Tibial nerve (tissue), 3 donors: Measurements from ENCODE around the gene GPC5.

Source experiments
- POLR2A ChIP-seq, 2 donors: fragments of 450-650 bp; IDR thresholded peaks; one replicate each; pipeline ENCODE4 v1.6.1; 2017; ENCODE audit warnings: antibody characterized with exemption in 2 of 2, mild to moderate bottlenecking in 2 of 2, moderate library complexity in 2 of 2
- TF ChIP-seq, protein P1 (sequence below), 5 experiments: fragments of 200-600 bp in 3 of 5; fragments of 450-650 bp in 2 of 5; sonication (generic) in 3 of 5; IDR thresholded peaks; one replicate each; pipeline ENCODE4 v1.5.1; 2016 to 2019; ENCODE audit warnings: antibody characterized with exemption in 5 of 5, mild to moderate bottlenecking in 3 of 5, moderate library complexity in 2 of 5

DNA sequence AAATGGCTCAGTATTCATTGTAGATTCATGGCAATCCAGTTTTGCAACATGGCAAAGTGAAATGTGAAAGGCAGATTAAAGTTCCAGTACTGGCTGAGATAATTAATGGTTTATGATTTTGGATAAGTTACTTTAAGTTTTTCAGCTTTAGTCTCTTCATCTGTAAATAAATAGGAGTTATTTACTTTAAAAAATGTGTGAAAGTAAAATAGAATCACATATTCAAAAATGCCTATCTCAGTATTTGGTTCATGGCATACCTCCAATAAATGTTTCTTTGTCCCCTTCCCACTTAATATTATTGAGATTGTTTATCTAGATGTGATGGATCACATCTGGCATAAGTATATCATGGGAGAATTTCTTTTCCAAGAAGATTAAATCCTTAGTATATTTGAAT lies 426.0 kb downstream of the GPC5 start:
- TF ChIP-seq, protein P1, sequence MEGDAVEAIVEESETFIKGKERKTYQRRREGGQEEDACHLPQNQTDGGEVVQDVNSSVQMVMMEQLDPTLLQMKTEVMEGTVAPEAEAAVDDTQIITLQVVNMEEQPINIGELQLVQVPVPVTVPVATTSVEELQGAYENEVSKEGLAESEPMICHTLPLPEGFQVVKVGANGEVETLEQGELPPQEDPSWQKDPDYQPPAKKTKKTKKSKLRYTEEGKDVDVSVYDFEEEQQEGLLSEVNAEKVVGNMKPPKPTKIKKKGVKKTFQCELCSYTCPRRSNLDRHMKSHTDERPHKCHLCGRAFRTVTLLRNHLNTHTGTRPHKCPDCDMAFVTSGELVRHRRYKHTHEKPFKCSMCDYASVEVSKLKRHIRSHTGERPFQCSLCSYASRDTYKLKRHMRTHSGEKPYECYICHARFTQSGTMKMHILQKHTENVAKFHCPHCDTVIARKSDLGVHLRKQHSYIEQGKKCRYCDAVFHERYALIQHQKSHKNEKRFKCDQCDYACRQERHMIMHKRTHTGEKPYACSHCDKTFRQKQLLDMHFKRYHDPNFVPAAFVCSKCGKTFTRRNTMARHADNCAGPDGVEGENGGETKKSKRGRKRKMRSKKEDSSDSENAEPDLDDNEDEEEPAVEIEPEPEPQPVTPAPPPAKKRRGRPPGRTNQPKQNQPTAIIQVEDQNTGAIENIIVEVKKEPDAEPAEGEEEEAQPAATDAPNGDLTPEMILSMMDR (IDR thresholded peaks at IDR 0.05) = no peak
- no peak for TF ChIP-seq POLR2A (IDR thresholded peaks at IDR 0.05)
